NCI-H2081 treated with DMSO at 0.1 percent for 48 hours (cell line): Measurements from ENCODE around the gene FOS.

Experiments
- DNase-seq: peaks from one replicate; lab custom pipeline; 2025; lab: John Stamatoyannopoulos, UW

The FOS gene

DNA sequence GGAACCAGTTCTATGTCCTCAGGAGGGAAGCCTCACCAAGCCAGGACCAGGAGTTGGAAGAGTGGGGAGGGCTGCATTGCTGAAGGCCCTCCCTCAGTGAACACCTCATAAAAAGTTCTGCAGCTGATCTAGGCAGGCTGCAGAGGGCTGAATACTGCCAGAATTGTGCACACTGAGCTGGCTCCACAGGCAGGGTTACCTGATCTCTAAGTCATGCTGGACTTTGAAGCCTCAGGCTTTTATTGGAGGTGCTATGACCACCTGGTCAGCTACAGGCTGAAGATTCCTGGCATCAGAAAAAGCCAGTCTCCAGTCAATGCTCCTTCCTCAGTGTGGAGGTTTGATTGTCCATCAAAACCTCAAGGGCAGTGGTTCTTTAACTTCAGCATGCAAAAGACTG lies 39.7 kb downstream of the FOS start:
- no peak for DNase-seq

- no peak for DNase-seq
These were observed 40.4 kb downstream of the FOS start for GRCh38 chr14:75319021-75319420.

GRCh38 chr14:75320196-75320595 lies 41.6 kb downstream of the FOS start:
- DNase-seq, result no peak

DNA sequence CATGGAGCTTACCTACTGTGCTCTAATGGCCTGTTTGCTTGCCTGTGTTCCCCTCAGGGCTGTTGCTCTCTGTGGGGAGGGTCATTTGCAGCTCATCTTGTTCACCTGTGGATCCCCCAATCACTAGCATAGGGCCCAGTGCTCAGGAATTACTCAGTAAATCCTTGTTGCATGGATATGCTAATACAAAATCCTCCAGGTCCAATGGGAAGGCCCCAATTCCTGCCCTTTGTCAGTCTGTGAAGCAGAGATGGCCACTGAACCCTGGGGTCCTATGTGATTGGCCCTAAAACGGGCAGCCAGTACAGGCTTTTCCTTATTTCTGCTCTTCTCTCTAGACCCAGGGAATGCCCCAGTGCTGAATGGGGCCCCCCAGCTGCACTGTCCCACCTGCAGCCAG lies 44.1 kb downstream of the FOS start:
- DNase-seq, result no peak

GRCh38 chr14:75323571-75323970 lies 44.9 kb downstream of the FOS start:
- no peak for DNase-seq

- no peak for DNase-seq
These were observed 50.0 kb downstream of the FOS start for GRCh38 chr14:75328558-75329155.

- DNase-seq, result no peak
These were observed 50.7 kb downstream of the FOS start for GRCh38 chr14:75329369-75329768.

- no peak for DNase-seq
These were observed 52.8 kb downstream of the FOS start for GRCh38 chr14:75331471-75331870.
